PC-3 (cell line): Measurements from ENCODE around the gene IGFBP1.

Experiments used
- EZH2 ChIP-seq: fragments of 300-600 bp; sonication (generic); IDR thresholded peaks from one replicate; pipeline ENCODE4 v1.6.1; 2017; ENCODE audit warnings: antibody characterized with exemption, mild to moderate bottlenecking, low read length; ENCODE audit not compliant: unreplicated experiment
- TF ChIP-seq, protein P1 (sequence below): fragments of 300-600 bp; sonication (generic); conservative IDR thresholded peaks from 2 replicates; pipeline ENCODE4 v1.5.1; 2017; ENCODE audit warnings: antibody characterized with exemption, low read depth, mild to moderate bottlenecking, low read length

DNA sequence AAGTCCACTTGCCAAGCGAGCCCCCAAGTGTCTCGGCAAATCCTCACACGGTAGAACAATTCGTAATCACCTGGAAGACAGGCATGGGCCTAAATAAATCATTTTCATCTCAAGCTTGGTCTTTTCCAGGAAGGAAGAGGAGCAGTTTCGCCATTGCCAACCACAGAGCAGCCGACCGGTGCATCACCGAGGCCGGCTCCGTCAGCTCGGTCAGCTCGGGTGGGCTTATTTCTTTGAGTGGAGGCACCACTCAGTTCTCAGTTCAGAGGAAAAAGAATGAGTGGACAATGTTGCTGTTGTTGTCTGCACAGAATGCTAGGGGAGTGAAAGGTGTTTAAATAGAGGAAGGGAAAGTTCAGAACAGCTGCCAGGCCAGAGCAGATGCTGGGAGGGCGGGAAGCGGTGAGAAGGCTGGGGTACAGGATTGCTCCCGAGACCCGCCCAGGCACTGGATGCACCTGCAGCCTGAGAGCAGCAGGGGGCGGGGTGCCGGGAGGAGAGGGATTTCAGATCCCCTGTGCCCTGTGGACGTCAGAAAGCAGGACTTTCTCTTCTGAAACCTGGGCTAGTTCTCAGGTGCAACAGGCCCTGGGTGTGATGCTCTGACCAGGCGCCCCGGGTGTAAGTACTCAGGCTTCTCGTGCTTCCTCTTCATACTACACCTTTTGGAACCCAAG is 50.5 kb downstream of the IGFBP1 start:
- TF ChIP-seq EZH2 = no peak
- TF ChIP-seq, protein P1, sequence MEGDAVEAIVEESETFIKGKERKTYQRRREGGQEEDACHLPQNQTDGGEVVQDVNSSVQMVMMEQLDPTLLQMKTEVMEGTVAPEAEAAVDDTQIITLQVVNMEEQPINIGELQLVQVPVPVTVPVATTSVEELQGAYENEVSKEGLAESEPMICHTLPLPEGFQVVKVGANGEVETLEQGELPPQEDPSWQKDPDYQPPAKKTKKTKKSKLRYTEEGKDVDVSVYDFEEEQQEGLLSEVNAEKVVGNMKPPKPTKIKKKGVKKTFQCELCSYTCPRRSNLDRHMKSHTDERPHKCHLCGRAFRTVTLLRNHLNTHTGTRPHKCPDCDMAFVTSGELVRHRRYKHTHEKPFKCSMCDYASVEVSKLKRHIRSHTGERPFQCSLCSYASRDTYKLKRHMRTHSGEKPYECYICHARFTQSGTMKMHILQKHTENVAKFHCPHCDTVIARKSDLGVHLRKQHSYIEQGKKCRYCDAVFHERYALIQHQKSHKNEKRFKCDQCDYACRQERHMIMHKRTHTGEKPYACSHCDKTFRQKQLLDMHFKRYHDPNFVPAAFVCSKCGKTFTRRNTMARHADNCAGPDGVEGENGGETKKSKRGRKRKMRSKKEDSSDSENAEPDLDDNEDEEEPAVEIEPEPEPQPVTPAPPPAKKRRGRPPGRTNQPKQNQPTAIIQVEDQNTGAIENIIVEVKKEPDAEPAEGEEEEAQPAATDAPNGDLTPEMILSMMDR = peak; percentile 41
